SK-N-SH (cell line): ENCODE measurements around the gene ABR. TPM values are rescaled to one million over a fixed set of nuclear protein-coding genes. Genes with fewer than 3 reads are reported as not detected.

Experiments used
- CTCF ChIA-PET: fragments of 300-600, 350-600 bp; formaldehyde crosslinking; extraction: SDS; loops from one replicate; lab custom pipeline; 2021; lab: Yijun Ruan, JAX
- POLR2A ChIA-PET: fragments of 350-600 bp; sonication (Branson Sonifier 250); formaldehyde crosslinking; extraction: SDS; loops from one replicate; lab custom pipeline; 2020; ENCODE audit warnings: antibody characterized with exemption, inconsistent platforms; lab: Yijun Ruan, JAX
- DNase-seq: peaks from one replicate; pipeline ENCODE4 v3.0.0; 2012
- H2AFZ ChIP-seq: fragments of 200-600 bp; sonication (generic); 2 replicates; pipeline ENCODE4 v1.8.1; 2016; ENCODE audit warnings: antibody characterized with exemption, mild to moderate bottlenecking, low read depth
- H3F3A ChIP-seq: fragments of 200-600 bp; sonication (generic); replicated peaks from 2 replicates; pipeline ENCODE3; 2016; ENCODE audit warnings: antibody characterized with exemption, mild to moderate bottlenecking; ENCODE audit not compliant: insufficient read depth
- H3K27ac ChIP-seq, 2 experiments: fragments of 200-500 bp in 1 of 2; fragments of 200-600 bp in 1 of 2; sonication (Bioruptor generic) in 1 of 2; sonication (generic), shearing (Covaris generic) in 1 of 2; 2 replicates each; pipeline versions ENCODE4 v1.5.1 to v1.6.1; 2014 to 2016; ENCODE audit warnings: low read depth in 2 of 2, inconsistent platforms in 1 of 2, low read length in 1 of 2, mild to moderate bottlenecking in 1 of 2, mixed read lengths in 1 of 2
- H3K27me3 ChIP-seq: fragments of 200-600 bp; sonication (generic), shearing (Covaris generic); 2 replicates; pipeline ENCODE4 v1.6.1; 2016; ENCODE audit warnings: mixed run types; ENCODE audit not compliant: insufficient read depth
- H3K36me3 ChIP-seq, 2 experiments: fragments of 200-500 bp in 1 of 2; fragments of 200-600 bp in 1 of 2; sonication (Bioruptor generic) in 1 of 2; sonication (generic) in 1 of 2; replicated peaks in 1 of 2; 2 replicates each; pipeline versions ENCODE3 to v1.5.1; 2014 to 2016; ENCODE audit warnings: low read length in 1 of 2, mild to moderate bottlenecking in 1 of 2; ENCODE audit not compliant: insufficient read depth in 2 of 2, control insufficient read depth in 1 of 2
- H3K4me1 ChIP-seq, 2 experiments: fragments of 200-500 bp in 1 of 2; fragments of 200-600 bp in 1 of 2; sonication (Bioruptor generic) in 1 of 2; sonication (generic), shearing (Covaris generic) in 1 of 2; 2 replicates each; pipeline versions ENCODE4 v1.5.1 to v1.6.1; 2014 to 2016; ENCODE audit warnings: low read depth in 1 of 2, low read length in 1 of 2, mixed run types in 1 of 2; ENCODE audit not compliant: insufficient read depth in 2 of 2, control insufficient read depth in 1 of 2
- H3K4me2 ChIP-seq: fragments of 200-600 bp; sonication (generic), shearing (Covaris generic); 2 replicates; pipeline ENCODE4 v1.6.1; 2017; ENCODE audit warnings: mixed run types
- H3K4me3 ChIP-seq, 2 experiments: fragments of 200-500 bp in 1 of 2; fragments of 200-600 bp in 1 of 2; sonication (Bioruptor generic) in 1 of 2; sonication (generic), shearing (Covaris generic) in 1 of 2; 2 replicates each; pipeline versions ENCODE4 v1.5.1 to v1.8.1; 2014 to 2016; ENCODE audit warnings: low read depth in 2 of 2, inconsistent platforms in 1 of 2, low read length in 1 of 2, mild to moderate bottlenecking in 1 of 2, mixed read lengths in 1 of 2, moderate library complexity in 1 of 2
- H3K79me2 ChIP-seq: fragments of 200-600 bp; sonication (generic); 2 replicates; pipeline ENCODE4 v1.8.1; 2017; ENCODE audit warnings: mild to moderate bottlenecking; ENCODE audit not compliant: insufficient read depth
- H3K9ac ChIP-seq: fragments of 200-600 bp; sonication (generic); 2 replicates; pipeline ENCODE4 v1.6.1; 2017; ENCODE audit warnings: mixed run types
- H3K9me2 ChIP-seq: fragments of 200-600 bp; sonication (generic); 2 replicates; pipeline ENCODE4 v1.6.1; 2017; ENCODE audit warnings: mixed run types
- H3K9me3 ChIP-seq: fragments of 200-600 bp; sonication (generic); 2 replicates; pipeline ENCODE4 v1.6.1; 2017; ENCODE audit warnings: mixed run types, mild to moderate bottlenecking, moderate library complexity
- H4K20me1 ChIP-seq: fragments of 200-600 bp; sonication (generic); 2 replicates; pipeline ENCODE4 v1.6.1; 2017; ENCODE audit warnings: mild to moderate bottlenecking, mixed run types; ENCODE audit not compliant: insufficient read depth
- CHD2 ChIP-seq: fragments of 150-350 bp; IDR thresholded peaks from 2 replicates; pipeline ENCODE4 v1.6.1; 2018; ENCODE audit warnings: low read length; ENCODE audit not compliant: partially characterized antibody
- CTCF ChIP-seq: fragments of 200-600 bp; sonication (generic); IDR thresholded peaks from 2 replicates; pipeline ENCODE4 v1.6.1; 2017; ENCODE audit warnings: antibody characterized with exemption, mild to moderate bottlenecking, moderate library complexity
- ELF1 ChIP-seq: IDR thresholded peaks from 2 replicates; pipeline ENCODE4 v1.4.0; 2012
- EP300 ChIP-seq, 2 experiments: IDR thresholded peaks; 2 replicates each; pipeline versions ENCODE4 v1.4.0 to v1.6.1; 2012; ENCODE audit warnings: borderline replicate concordance in 1 of 2, low read depth in 1 of 2, low read length in 1 of 2
- FOXJ3 ChIP-seq: sonication (generic); formaldehyde crosslinking; IDR thresholded peaks from 2 replicates; pipeline ENCODE4 v1.5.1; 2020; ENCODE audit warnings: mild to moderate bottlenecking, missing genetic modification reagents
- GATA2 ChIP-seq: sonication (generic); formaldehyde crosslinking; IDR thresholded peaks from 2 replicates; pipeline ENCODE4 v1.5.0; 2020; ENCODE audit warnings: mild to moderate bottlenecking, missing genetic modification reagents
- IRF3 ChIP-seq: fragments of 150-350 bp; IDR thresholded peaks from 2 replicates; pipeline ENCODE4 v1.6.1; 2016; ENCODE audit warnings: mild to moderate bottlenecking, low read depth, low read length
- MAX ChIP-seq: IDR thresholded peaks from 2 replicates; pipeline ENCODE4 v1.4.0; 2012; ENCODE audit warnings: low read depth
- MEF2A ChIP-seq: IDR thresholded peaks from 2 replicates; pipeline ENCODE4 v1.4.0; 2012; ENCODE audit warnings: low read depth, borderline replicate concordance
- NFIC ChIP-seq: IDR thresholded peaks from 2 replicates; pipeline ENCODE4 v1.4.0; 2012; ENCODE audit warnings: borderline replicate concordance
- RCOR1 ChIP-seq: fragments of 150-350 bp; IDR thresholded peaks from 2 replicates; pipeline ENCODE4 v1.6.1; 2017; ENCODE audit warnings: antibody characterized with exemption, low read length
- REST ChIP-seq: IDR thresholded peaks from 2 replicates; pipeline ENCODE4 v1.6.1; 2012; ENCODE audit warnings: mild to moderate bottlenecking, low read depth, low read length, moderate library complexity
- USF2 ChIP-seq: fragments of 150-350 bp; IDR thresholded peaks from 2 replicates; pipeline ENCODE4 v1.6.1; 2017; ENCODE audit warnings: antibody characterized with exemption, low read length, low read depth, borderline replicate concordance
- YY1 ChIP-seq: IDR thresholded peaks from 2 replicates; pipeline ENCODE4 v1.4.0; 2012; ENCODE audit warnings: low read depth, mild to moderate bottlenecking
- WGBS: methylation state at CpG from one replicate; pipeline ENCODE4 v1.1.6; 2017; ENCODE audit warnings: low lambda C conversion rate; 5-methylcytosine and 5-hydroxymethylcytosine counted together
- polyA plus RNA-seq, 3 experiments: library from polyadenylated mRNA; depleted of rRNA; stranded (reverse); fragments of >200 nt; gene quantifications; 2 replicates each; pipeline ENCODE4 v1.2.3, GENCODE V29; 2012

The ABR gene
- polyA plus RNA-seq, 1 of the 3 experiments (the other 2 are of a cell fraction): 117 TPM

DNA sequence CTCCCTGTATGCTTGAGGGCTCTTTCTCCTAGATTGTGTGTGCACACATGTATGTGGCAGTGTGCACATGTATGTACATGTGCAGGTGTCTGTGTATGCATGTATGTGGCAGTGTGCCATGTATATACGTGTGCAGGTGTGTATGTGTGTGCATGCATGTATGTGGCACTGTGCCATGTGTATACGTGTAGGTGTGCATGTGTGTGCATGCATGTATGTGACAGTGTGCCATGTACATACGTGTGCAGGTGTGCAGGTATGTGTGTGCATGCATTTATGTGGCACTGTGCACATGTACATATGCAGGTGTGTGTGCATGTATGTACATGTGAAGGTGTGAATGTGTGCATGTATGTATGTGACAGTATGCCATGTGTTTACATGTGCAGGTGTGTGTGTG, 46.5 kb upstream of the ABR start:
- Histone ChIP-seq H3K4me3 (no peak overlapping the region), H3K27me3 (peaks cover 51% of the 10 kb centered on the region), H3K4me2 (no peak overlapping the region), H3K9me2 (no peaks in the 10 kb centered on the region), H3K9me3 (no peaks in the 10 kb centered on the region), H3K36me3 (no peaks in the 10 kb centered on the region), H3K79me2 (no peaks in the 10 kb centered on the region), H4K20me1 (no peaks in the 10 kb centered on the region), H3K4me1 (peaks cover 0 to 4% of the 10 kb centered on the region in 2 experiments; a peak in 1 of 4 replicates), H3K9ac (no peak overlapping the region), H2AFZ (no peak overlapping the region), H3K27ac (no peak overlapping the region), H3F3A (no peaks in the 10 kb centered on the region)
- 40% methylated on average over 3 of the region's 3 CpGs for WGBS
- TF ChIP-seq ELF1: no peak
- TF ChIP-seq EP300 (IDR thresholded peaks at IDR 0.05; ENCODE audit: borderline replicate concordance in 1 of 2, low read depth in 1 of 2, low read length in 1 of 2): no peak
- TF ChIP-seq MAX: no peak
- no peak for DNase-seq
- ChIA-PET POLR2A (no interaction called here), CTCF (no interaction called here)

- WGBS: 75% methylated on average over 7 of the region's 7 CpGs
- Histone ChIP-seq H3K27me3 (peaks cover 43% of the 10 kb centered on the region), H3K79me2 (no peaks in the 10 kb centered on the region), H4K20me1 (no peaks in the 10 kb centered on the region), H3K4me3 (no peak overlapping the region), H3K9me3 (no peaks in the 10 kb centered on the region), H3K27ac (no peak overlapping the region), H3K9me2 (no peaks in the 10 kb centered on the region), H3K4me2 (no peak overlapping the region), H3K9ac (no peak overlapping the region), H3K36me3 (no peaks in the 10 kb centered on the region), H3F3A (no peaks in the 10 kb centered on the region), H2AFZ (no peak overlapping the region), H3K4me1 (no peaks in the 10 kb centered on the region; a peak in 1 of 4 replicates)
- CTCF ChIA-PET: no interaction called here
- TF ChIP-seq CHD2: no peak
- no peak for TF ChIP-seq RCOR1
- no peak for TF ChIP-seq MEF2A
- TF ChIP-seq USF2: no peak
- TF ChIP-seq REST: no peak
- no peak for TF ChIP-seq FOXJ3 (CRISPR knock-in tag)
- no peak for TF ChIP-seq CTCF
- no peak for TF ChIP-seq NFIC
- TF ChIP-seq IRF3: no peak
- TF ChIP-seq YY1: no peak
- TF ChIP-seq GATA2: no peak
- no peak for DNase-seq
- POLR2A ChIA-PET: no interaction called here
These were observed 44.5 kb upstream of the ABR start for GRCh38 chr17:1224330-1224729.
